HG03432 (cell line): Measurements from ENCODE around the gene GPC3.
A peak's percentile ranks its signal among the peaks of the same experiment; 100 is the strongest.
"Not testable (repeated sequence)": the region's sequence is repeated elsewhere in the genome, so short reads cannot be mapped to it uniquely, and the experiment has no call there.

Experiments used
- ATAC-seq: cut with Tn5 transposase; IDR thresholded peaks from one replicate; pipeline ENCODE4 v1.9.1; 2021; ENCODE audit warnings: mild to moderate bottlenecking, moderate library complexity; ENCODE audit not compliant: unreplicated experiment

The GPC3 gene

DNA sequence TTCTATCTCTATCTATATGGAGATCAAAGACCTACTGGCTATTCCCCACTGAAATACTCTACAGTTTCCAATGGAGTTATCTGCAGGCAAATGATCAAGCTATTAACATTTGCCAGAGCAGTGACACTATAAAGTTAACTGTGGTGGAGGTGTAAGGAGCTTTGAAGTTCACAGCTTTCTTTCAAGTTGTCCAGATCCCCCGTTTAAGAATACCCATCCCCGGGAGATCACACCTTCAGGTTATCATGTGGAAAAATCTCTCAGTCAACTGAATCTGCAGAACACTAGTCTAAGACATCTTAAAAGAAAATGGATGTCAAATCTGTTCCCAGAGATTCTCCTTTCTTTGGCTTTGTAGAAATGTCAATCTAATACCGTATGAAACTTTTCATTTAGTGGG lies 80.1 kb downstream of the GPC3 start:
- no peak for ATAC-seq

DNA sequence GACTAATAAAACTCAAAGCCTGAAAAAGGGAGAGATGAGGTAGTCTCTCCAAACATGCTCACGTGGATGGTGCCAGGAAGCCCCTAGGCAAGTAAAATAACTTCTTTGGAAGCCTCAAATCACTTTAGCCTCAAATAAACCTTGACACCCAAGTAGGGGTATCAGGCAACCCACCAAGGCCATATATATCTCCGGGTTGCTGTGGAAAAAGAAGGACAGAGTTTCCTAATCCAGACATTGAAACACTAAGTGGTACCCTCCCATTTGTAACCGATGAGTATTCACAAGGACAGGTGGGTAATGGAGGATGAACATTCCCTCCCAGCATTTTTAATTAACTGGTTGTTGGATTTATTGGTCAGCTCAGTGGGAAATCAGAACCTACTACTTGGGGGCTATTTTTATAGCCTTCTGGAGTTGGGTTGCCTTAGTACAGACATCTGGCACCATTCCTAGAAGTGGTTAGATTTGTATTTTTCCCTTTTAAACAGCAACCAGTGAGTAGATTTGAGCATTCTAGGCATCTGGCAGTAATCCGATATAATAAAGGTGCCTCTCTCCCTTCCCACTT lies 87.7 kb downstream of the GPC3 start:
- ATAC-seq, result no peak

DNA sequence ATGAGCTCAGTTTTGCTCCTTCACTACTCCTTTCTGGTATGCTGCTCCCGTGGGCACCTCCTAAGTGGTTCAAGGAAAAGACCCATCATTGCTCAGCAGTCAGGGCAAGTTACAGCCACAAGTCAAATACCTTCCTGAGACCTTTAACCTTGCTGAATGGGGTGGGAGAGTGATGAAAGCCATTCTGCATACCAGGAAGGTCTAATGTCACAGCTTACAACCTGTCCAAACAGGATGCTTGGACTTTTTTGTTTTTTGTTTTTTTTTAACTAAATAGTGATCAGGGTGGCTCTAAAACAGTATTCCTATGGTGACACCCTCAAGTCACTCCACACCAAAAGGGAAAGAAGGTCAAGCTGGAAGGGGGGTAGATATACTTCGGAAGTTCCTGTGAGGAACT lies 93.1 kb downstream of the GPC3 start:
- ATAC-seq, result no peak

DNA sequence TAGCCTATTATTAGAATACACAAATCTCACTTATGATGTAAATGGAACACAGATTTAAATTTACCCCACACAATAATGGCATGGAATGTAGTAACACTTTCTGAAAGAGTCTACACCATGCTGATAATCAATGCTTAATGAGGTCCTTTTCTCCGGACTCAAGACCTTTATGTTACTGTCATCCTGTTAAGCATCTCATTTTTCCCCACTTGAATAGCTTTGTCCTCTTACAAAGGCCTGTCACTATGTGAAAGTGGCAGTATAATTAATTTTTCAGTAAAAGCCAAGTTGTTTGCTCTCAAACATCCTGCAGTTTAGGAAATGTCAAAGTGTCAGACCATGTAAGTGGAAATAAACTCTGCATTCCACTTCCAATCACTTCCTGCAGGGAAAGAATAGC lies 96.4 kb downstream of the GPC3 start:
- ATAC-seq, result no peak

DNA sequence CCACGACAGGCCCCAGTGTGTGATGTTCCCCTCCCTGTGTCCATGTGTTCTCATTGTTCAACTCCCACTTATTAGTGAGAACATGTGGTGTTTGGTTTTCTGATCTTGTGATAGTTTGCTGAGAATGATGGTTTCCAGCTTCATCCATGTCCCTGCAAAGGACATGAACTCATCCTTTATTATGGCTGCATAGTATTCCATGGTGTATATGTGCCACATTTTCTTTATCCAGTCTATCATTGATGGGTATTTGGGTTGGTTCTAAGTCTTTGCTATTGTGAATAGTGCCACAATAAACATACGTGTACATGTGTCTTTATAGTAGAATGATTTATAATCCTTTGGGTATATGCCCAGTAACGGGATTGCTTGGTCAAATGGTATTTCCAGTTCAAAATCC lies 97.3 kb downstream of the GPC3 start:
- not testable (repeated sequence) for ATAC-seq

DNA sequence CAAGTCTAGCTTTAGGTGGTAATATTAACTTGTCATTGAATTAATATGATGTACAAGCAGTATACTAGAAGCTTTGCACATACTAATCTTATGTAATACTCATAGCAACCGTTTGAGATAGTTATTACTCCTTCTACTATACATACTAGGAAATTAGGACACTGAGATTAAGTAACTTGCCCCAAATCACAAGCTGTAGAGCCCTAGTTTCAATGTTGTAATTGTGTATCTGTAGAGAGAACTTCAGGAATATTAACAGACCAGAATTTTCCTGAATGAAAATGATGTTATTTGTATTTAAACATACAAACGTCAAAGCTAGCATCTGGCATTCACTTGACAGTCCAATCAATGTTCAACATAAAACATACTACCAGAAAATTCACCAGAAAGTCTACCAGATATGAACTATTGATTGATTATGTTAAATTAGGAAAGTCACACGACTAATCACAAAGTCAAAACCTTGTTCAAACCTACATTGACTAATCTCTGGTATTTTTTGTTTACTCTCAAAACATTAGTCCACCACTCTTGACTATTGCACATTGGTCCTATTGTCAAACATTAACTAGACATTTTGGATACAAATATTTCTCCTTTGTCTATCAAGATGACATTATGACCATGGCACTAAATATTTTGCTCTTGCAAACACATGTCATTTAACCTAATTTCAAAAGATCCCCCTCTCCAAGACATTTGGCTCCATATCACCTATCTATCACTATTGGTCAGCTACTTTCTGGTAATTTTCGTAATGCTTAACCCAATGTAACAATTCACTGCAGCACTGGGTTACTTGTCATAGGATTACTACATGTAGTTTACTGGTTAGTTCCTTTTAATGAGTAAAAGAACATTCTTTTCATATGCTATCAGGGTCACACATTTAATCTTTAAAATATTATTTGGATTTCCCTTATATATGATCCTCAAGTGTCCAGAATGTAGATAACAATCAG lies 100.7 kb downstream of the GPC3 start:
- no peak for ATAC-seq

DNA sequence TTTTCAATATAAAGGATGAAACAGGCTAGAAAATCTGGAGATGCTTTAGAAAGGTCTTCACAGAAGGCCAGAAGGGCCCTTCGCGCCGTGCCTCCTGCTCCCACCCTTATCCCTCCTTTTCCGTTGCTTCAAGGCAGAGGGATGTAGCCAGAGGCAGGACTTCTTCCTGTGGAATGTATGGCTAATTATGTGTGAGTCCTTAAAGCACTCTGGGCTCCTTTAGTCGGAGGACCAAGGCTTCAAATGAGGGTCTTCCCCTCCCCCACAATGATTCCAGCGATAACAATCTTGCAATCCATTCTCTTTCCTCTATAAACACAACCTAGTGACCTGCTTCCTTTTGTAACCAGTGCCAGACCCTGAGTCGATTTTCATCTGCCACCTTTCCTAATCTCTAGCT lies 103.5 kb downstream of the GPC3 start:
- ATAC-seq, result no peak

DNA sequence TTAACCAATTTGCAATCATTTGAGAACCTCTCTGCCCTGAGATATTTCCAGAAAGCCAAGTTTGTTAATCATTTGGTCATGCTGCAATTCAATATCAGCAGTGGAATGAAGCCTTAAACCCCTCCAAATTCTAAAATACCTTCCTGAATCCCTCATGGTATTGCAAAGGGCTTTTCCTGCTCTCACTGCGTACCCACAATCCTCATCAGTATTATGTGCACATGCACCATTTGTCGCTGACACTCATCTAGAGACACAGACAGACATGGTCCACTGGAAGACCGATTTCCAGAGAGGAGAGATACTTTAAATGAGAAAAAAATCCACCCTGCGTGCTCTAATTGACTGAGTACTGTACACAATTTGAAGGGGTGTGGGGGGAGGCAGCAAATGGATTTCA lies 104.4 kb downstream of the GPC3 start:
- no peak for ATAC-seq

DNA sequence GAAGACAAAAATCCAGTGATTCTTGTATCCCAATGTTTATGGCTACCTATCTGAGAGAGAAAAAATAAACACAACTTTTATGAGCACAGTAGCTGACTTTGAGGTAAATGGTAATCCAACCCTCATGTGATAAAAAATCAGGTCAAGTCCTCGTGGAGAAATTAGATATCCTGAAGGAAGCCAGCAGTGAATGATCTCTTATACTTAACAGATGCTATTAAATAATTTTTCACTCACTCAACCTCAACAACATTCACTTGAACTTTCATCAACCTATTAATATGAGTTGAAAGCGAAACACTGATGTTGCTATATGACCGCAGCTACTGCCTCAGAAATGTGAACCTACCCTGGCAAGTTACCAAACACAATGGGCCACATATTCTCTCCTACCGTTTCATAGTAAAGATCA lies 105.4 kb downstream of the GPC3 start:
- ATAC-seq, result peak; percentile 69

DNA sequence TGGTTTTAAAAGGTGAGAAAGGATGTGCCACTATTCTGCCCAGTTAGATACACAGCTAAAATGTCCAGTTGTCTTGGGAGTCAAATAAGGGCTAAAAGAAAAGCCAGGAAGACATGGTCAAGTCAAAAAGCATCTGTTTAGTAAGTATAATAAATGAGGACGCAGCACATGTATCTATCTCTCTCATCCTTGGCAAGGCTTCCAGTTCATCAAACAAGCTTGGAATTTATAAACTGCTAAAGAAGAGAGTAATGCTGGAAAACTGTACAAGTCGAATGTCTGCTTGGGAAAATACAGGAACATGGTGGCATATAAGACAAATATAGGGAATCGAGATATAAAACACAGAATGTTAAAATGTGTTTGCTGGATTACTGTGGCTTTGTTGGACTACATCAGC lies 106.7 kb downstream of the GPC3 start:
- ATAC-seq, result no peak

DNA sequence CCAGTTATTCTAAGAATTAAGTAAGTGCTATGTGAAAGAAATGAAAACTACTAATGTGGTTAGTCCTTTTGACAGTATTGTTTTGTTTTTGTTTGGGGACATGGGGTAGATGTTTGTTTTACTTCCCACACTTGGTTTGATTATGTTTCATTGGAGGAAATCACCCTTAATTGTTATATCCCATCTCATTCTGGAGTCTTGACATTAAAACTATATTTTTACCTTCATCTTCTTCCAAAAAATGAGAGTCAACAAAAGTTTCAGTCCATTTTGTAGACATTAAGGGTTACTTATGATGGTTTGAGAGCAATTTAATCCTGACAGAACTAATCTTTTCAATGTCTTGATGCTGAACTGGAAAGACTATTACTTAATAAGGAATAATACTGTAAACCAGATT lies 108.7 kb downstream of the GPC3 start:
- ATAC-seq, result no peak

DNA sequence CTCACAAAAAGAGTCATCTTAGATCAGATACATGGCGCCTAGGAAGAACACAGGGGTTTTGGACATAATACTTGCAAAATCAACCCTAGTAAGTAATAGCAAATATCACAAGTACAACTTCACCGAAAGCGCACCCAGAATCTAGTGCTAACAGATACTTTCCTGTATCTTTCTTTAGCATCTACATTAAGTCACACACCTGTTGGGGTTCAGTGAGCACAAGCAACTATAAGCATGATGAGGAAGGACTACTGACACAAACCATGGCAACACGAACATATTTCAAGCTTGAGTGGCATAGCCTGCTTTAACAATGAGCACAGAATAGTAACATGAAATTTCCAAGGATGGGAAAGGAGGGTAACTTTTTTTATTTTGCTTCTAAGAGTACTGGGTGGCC lies 116.1 kb downstream of the GPC3 start:
- ATAC-seq, result no peak

DNA sequence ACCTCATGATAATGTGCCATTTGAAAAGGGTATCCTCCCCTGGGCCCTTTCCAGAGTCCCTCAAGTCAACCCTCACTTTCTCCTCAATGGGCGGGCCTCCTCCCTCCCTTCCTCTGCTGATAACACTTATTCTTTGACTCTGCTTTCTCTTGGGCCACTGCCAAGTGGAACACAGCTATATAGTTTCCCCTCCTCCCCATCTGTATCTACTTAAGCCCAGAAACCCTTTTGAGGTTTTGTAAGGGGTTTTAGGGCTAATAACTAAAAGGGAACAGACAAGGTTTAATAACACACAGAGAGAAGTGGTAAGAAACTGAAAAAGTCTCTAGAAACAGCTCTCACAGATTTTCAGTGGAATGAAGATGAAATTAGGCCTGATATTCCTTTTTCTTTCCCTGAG lies 116.7 kb downstream of the GPC3 start:
- ATAC-seq, result peak; percentile 45

DNA sequence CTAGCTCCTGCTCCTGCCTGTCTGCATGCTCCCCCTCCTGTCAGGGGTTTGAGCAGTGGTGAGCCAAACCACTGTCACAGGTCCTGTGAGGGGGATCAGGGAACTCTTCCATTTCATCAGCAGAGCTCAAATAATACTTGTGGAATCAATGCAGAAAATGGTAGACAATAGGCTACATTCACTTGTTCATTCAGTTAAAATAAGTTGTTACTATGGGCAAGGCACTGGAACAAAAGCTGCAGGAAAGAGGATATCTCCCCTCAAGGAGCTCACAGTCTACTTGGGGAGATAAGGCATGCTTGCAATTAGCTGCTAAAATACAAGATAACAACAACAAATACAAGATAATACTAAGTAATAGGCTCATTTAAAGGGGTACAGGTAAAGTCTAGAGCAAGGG lies 117.1 kb downstream of the GPC3 start:
- no peak for ATAC-seq

DNA sequence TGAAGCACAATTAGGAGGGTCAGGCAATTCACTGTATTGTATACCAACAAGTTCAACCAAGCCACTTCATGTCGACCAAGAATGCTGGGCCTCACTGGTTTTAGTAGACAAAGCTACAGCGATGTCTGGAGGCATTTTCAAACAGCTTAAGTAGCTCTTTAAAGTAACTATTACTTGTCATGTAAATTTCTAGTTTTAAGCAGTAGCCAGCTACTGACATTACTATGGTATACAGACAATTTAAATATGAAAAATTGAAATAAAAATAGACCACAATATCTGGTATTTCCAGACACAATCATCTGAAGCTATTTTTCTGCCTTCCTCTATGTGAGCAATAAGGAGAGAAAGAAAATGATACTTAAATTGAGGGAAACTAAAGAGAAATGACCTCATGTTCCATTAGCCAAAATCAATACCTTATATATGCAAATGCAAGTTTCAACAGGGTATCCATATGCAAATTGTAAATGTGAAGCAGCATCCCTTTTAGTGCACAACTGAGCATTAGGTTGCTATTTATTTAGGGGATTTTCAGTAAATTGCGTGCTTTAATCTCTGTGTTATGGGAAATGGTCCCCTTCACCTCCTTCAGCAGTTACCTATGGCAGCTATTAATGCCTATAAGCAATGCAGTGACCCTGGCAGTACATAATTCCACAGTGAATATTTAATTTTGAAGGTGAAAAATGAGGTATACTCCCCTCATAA lies 119.5 kb downstream of the GPC3 start:
- ATAC-seq, result no peak

DNA sequence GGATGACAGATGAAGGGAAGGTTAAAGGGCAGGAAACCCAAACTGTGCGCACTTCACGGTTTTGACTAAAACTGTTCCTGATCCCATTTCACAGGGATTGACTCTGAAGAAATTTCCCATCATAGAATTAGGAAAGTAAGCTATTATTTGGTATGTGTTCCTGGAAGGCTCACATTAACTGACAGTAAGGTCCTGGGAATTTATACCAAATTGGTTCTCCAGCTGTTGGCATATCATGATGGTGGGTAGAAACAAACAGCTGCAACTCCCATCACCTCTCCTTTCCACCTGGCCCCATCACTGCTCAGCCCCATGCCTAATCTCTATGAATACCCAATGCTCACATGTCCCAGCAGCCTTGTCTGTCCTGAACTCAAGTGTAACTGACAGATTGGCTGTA lies 121.2 kb downstream of the GPC3 start:
- ATAC-seq, result no peak

DNA sequence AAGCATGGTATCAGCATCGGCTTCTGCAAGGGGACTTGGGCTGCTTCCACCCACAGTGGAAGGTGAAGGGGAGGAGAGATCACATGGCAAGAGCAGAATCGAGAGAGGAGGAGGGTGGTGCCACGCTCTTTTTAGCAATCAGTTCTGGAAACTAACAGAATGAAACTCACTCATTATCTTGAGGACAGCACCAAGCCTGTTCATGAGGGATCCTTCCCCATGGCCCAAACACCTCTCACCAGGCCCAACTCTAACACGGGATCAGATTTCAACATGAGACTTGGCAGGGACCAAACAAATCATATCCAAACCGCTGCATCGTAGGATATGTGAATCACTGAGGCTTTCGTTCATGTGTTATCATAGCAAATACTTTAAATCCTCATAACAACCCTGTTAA lies 125.5 kb downstream of the GPC3 start:
- no peak for ATAC-seq

DNA sequence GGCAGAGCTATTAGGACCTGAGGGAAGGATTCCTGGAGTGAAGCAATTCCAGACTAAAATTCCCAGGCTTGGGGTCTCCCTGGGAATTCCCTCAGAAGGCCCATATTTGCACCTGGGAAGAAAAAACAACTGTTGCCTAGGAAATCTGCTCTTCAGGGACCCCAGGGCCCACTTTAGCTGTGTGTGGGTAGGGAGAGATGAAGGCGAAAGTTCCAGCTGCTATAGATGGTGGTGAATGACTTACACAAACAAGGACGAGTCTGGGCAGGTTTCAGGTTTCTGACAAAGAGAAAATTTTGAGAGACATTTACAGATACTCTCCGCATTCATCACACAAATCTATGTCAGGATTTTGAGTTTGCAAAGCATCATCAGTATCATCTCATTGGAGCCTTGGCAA lies 126.1 kb downstream of the GPC3 start:
- ATAC-seq, result no peak

DNA sequence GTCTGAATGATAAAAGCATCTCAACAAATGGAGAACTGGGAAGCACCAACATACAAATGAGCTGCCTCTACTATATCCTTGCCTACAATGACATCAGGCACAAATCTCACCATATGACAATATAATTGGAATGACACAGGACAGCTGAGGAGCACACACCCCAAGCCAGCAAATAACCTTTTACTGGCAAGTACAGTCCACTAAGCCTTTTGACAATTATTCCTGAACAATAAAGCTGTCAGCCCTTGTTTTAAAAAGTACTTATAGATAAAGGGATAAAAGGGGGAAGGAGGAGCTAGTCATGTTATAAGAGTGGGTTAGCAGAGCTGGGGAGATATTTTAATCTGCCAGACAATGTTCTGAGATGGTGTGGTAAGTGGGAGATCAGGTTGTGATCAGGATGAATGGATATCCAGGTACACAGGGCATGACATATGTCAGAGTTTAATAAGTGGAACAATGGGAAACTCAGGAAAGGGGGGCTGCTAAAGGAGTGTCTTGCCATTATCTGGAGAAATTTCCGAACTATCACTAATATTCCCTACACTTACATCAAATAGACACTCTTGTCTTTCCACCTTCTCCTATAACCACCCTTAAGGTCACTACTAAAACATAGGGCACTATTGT lies 127.6 kb downstream of the GPC3 start:
- no peak for ATAC-seq

DNA sequence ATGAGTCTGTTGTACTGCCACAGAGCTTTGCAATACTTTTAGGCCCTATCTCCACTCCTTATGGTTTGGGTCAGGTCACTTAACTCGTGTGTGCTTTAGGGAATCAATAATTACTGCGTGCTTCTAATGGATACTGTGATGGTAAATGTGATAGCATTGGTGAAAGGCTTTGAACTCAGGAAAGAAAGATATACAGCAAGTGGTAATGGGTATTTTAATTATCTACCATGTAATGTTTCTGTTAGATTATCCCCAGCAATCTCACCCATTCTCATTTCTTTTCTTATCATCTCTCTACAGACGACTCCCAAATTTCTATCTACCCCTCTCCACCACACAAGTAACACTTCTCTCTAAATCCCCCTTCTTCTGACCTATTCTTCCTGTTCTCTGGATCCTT lies 128.6 kb downstream of the GPC3 start:
- ATAC-seq, result no peak

DNA sequence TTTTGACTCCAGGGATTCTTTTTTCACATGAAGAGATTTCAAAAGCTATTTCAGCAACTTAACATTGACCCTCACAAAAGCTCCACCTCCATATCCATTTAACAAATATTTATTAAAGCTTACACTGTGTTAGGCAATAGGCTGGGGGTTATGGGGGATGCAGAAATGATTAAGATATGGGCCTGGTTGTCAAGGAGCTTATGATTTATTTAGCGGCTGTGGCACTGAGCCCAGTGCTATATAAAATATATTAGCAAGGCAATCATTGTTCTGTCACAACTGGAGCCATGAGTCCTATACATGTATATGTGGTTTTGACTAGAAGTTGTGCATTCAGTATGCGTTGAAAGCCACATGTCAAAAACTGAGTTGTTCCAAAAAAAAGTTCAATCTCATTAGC lies 131.1 kb downstream of the GPC3 start:
- ATAC-seq, result no peak
